ENCODE results near the gene YIPF7. TPM values are rescaled to one million over a fixed set of nuclear protein-coding genes. Genes with fewer than 3 reads are reported as not detected.
A peak's percentile ranks its signal among the peaks of the same experiment; 100 is the strongest.

Gene YIPF7
- total RNA-seq, 1 donor from 2014 or later, result not detected

- no peak for DNase-seq (ENCODE audit: low read depth in 2 of 2)
These were observed 27.7 kb downstream of the YIPF7 start for GRCh38 chr4:44623676-44624075.

- DNase-seq (ENCODE audit: low read depth in 2 of 2), result no peak
These were observed 34.8 kb downstream of the YIPF7 start for GRCh38 chr4:44616621-44617020.

GRCh38 chr4:44583393-44583792 lies 68.0 kb downstream of the YIPF7 start:
- DNase-seq (ENCODE audit: low read depth in 2 of 2), result peak; percentile 1 to 7

GRCh38 chr4:44580231-44580630 lies 71.2 kb downstream of the YIPF7 start:
- no peak for DNase-seq (ENCODE audit: low read depth in 2 of 2)

GRCh38 chr4:44578954-44579353 lies 72.5 kb downstream of the YIPF7 start:
- no peak for DNase-seq (ENCODE audit: low read depth in 2 of 2)

Other genes starting within 250 kb of the YIPF7 start
- gene KCTD8, start 202.8 kb downstream of the YIPF7 start, total RNA-seq, result 0.20 and 0.22 TPM in 2 replicates
- 6.1 and 6.7 TPM in 2 replicates for gene GUF1, start 26.8 kb upstream of the YIPF7 start, total RNA-seq
- gene GNPDA2, start 74.9 kb upstream of the YIPF7 start, total RNA-seq, result 11.7 and 17.2 TPM in 2 replicates